ENCODE results near the gene ANKRD52. TPM values are rescaled to one million over a fixed set of nuclear protein-coding genes. Genes with fewer than 3 reads are reported as not detected.

The ANKRD52 gene
- total and polyA plus RNA-seq, 9 of the 15 experiments (the other 6 are each of a cell fraction or from before 2014, with no cell fraction given) = 0.52 to 46.8 (median 7.9) TPM

GRCh38 chr12:56299853-56300643 is 41.9 kb upstream of the ANKRD52 start, which contains the start of gene CS (continued):
- peak; percentile 75 for TF ChIP-seq ETV5 (CRISPR knock-in tag; IDR thresholded peaks at IDR 0.05; ENCODE audit: low read depth)
- no peak for TF ChIP-seq ZNF316 (IDR thresholded peaks at IDR 0.05)
- TF ChIP-seq SOX6 (IDR thresholded peaks at IDR 0.05) = peak; percentile 53; the same call in 1 of the 2 replicates
- 0 out of 2 replicates have a peak, but pooled peaks have one; percentile 15 for TF ChIP-seq TCF7 (IDR thresholded peaks at IDR 0.05; ENCODE audit: borderline replicate concordance)
- TF ChIP-seq ZNF511 (CRISPR knock-in tag; IDR thresholded peaks at IDR 0.05) = peak; percentile 63; the same call in 1 of the 2 replicates
- peak; percentile 91 for TF ChIP-seq ZBTB7A (IDR thresholded peaks at IDR 0.05; ENCODE audit: borderline replicate concordance, control insufficient read depth, low read depth, low read length)
- TF ChIP-seq MBD1 (CRISPR knock-in tag; IDR thresholded peaks at IDR 0.05) = no peak
- no peak for TF ChIP-seq RREB1 (CRISPR knock-in tag; IDR thresholded peaks at IDR 0.05)
- peak; percentile 82 for TF ChIP-seq ZFX (CRISPR knock-in tag; IDR thresholded peaks at IDR 0.05)
- TF ChIP-seq POLR2G (IDR thresholded peaks at IDR 0.05; ENCODE audit: low read depth, low read length) = peak; percentile 97
- peak; percentile 92 for TF ChIP-seq HNRNPLL (IDR thresholded peaks at IDR 0.05; ENCODE audit: low read depth, low read length, poor library complexity, severe bottlenecking)
- no peak; the same call in 1 of the 2 replicates for TF ChIP-seq CBFA2T2 (conservative IDR thresholded peaks at IDR 0.05)
- TF ChIP-seq CREM (IDR thresholded peaks at IDR 0.05; ENCODE audit: low read depth) = peak; percentile 54; the same call in 1 of the 2 replicates
- 0 out of 2 replicates have a peak, but pooled peaks have one; percentile 23 for TF ChIP-seq ZNF740 (CRISPR knock-in tag; IDR thresholded peaks at IDR 0.05)
- TF ChIP-seq ZNF740 (tag; IDR thresholded peaks at IDR 0.05) = no peak
- TF ChIP-seq PHF20 (IDR thresholded peaks at IDR 0.05; ENCODE audit: partially characterized antibody) = peak; percentile 42
- TF ChIP-seq CBFB (CRISPR knock-in tag; IDR thresholded peaks at IDR 0.05) = peak; percentile 89; the same call in 1 of the 2 replicates
- TF ChIP-seq TEAD1 (CRISPR knock-in tag; IDR thresholded peaks at IDR 0.05) = peak in 1 of 2 experiments; percentile 84; a peak in 1 of 4 replicates
- TF ChIP-seq ZNF274 (IDR thresholded peaks at IDR 0.05; ENCODE audit: borderline replicate concordance, low read depth, low read length) = no peak

Measured in K562 (cell line).